ENCODE data around the gene MORN4. TPM values are rescaled to one million over a fixed set of nuclear protein-coding genes. Genes with fewer than 3 reads are reported as not detected.
"Not testable (repeated sequence)": the region's sequence is repeated elsewhere in the genome, so short reads cannot be mapped to it uniquely, and the experiment has no call there.

MORN4 gene
- total RNA-seq, 1 donor from 2014 or later, result 25.9 TPM

DNA sequence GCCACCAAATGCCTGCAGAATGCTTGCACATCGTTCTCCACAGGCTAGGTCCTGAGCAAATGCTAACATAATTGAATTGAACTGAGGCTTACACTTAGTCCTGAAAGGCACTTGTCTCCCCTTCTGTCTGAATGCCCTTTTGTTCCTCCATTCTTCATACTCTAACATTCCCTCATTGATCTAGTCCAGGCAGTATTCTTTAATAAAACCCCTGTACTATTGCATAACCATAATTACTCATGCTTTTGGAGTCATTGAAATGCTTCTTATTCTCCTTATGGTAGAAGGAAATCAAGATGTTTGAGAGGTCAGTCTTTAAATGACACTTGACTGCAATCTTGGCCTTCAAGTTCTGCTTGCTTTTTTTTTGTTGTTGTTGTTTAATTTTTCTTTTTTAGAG, 14.3 kb upstream of the MORN4 start:
- TF ChIP-seq, protein P1, sequence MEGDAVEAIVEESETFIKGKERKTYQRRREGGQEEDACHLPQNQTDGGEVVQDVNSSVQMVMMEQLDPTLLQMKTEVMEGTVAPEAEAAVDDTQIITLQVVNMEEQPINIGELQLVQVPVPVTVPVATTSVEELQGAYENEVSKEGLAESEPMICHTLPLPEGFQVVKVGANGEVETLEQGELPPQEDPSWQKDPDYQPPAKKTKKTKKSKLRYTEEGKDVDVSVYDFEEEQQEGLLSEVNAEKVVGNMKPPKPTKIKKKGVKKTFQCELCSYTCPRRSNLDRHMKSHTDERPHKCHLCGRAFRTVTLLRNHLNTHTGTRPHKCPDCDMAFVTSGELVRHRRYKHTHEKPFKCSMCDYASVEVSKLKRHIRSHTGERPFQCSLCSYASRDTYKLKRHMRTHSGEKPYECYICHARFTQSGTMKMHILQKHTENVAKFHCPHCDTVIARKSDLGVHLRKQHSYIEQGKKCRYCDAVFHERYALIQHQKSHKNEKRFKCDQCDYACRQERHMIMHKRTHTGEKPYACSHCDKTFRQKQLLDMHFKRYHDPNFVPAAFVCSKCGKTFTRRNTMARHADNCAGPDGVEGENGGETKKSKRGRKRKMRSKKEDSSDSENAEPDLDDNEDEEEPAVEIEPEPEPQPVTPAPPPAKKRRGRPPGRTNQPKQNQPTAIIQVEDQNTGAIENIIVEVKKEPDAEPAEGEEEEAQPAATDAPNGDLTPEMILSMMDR (conservative IDR thresholded peaks at IDR 0.05), result no peak
- no peaks in the 10 kb centered on the region for H3K27me3 Mint-ChIP-seq (ENCODE audit: low read depth)
- no peaks in the 10 kb centered on the region for H3K9me3 Mint-ChIP-seq
- H3K4me1 Mint-ChIP-seq, result peaks cover 27% of the 10 kb centered on the region
- no peak for DNase-seq (ENCODE audit: low read depth, low spot score)
- H3K4me3 Mint-ChIP-seq, result no peak overlapping the region
- H3K36me3 Mint-ChIP-seq (ENCODE audit: low read depth), result peaks cover 5% of the 10 kb centered on the region
- H3K27ac Mint-ChIP-seq (ENCODE audit: unreplicated experiment), result no peak overlapping the region

DNA sequence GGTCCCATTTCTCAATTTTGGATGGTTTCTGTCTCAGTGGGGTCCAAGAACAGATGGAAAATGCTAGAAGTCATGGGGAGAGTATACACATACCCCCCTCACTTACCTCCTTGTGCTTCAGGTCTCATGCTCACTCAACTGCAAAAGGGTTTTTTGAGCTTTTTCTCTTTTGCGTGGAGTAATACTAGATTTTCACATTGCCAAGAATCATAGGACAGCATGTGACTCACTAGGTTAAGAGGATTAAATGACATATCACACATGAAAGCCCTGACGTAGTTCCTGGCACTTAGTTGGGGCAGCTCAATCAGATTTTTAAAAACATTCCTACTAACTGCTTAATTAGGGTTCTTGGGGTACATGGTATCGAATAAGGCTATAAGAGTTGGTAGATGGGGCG, 11.6 kb upstream of the MORN4 start:
- Mint-ChIP-seq H3K9me3 (no peaks in the 10 kb centered on the region), H3K4me3 (peak overlapping the region; percentile 31), H3K27ac (ENCODE audit: unreplicated experiment) (no peak overlapping the region), H3K4me1 (peaks cover 43% of the 10 kb centered on the region), H3K36me3 (ENCODE audit: low read depth) (peaks cover 5% of the 10 kb centered on the region), H3K27me3 (ENCODE audit: low read depth) (peaks cover 2% of the 10 kb centered on the region)
- TF ChIP-seq, protein P1 (conservative IDR thresholded peaks at IDR 0.05), result no peak
- DNase-seq (ENCODE audit: low read depth, low spot score), result no peak

DNA sequence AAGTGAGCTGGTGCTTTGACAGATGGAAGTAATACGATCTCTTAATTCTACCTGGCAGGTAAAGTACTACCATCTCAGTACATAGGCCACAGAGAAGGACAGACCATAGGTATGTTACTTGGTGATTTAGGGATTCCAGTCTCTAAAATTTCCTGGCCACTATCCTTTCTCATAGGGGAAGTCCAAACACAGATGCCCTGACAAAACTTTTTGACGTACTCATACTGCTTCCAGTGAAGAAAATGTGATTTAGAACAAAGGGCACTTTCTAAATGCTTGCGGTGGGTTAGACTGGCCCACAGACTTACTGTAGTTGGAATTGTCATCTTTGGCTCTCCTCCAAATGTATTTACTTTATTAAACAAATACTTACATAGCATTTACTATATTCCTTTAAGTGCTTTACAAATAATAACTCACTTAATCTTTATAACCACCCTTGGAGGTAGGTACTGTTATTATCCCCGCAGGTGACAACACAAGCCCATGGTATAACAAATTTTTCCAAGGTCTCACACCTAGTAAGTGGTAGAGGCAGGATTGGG, 10.2 kb upstream of the MORN4 start:
- Mint-ChIP-seq H3K36me3 (ENCODE audit: low read depth) (peaks cover 5% of the 10 kb centered on the region), H3K27me3 (ENCODE audit: low read depth) (peaks cover 2% of the 10 kb centered on the region), H3K4me1 (peaks cover 35% of the 10 kb centered on the region), H3K4me3 (peak overlapping the region; percentile 97), H3K9me3 (no peaks in the 10 kb centered on the region), H3K27ac (ENCODE audit: unreplicated experiment) (no peak overlapping the region)
- TF ChIP-seq, protein P1 (conservative IDR thresholded peaks at IDR 0.05), result no peak
- DNase-seq (ENCODE audit: low read depth, low spot score), result no peak

DNA sequence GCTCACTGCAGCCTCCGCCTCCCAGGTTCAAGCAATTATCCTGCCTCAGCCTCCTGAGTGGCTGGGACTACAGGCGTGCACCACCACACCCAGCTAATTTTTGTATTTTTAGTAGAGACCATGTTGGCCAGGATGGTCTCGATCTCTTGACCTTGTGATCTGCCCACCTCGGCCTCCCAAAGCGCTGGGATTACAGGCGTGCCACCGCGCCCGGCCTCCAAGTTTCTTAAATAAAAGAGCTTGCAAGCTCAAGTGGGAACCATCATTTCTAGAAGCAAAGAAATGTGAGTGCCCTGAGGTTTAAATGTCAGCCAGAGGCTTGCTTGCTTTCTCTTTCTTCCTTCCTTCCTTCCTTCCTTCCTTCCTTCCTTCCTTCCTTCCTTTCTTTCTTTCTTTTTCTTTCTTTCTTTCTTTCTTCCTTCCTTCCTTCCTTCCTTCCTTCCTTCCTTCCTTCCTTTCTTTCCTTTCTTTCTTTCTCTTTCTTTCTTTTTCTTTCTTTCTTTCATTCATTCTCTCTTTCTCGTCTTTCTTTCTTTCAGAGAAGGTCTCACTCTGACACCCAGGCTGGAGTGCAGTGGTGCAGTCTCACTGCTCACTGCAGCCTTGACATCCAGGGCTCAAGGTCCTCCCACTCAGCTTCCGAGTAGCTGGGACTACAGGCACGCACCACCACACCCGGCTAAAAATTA, 9.3 kb upstream of the MORN4 start:
- not testable (repeated sequence) for H3K9me3 Mint-ChIP-seq; H3K36me3 Mint-ChIP-seq (ENCODE audit: low read depth); H3K27ac Mint-ChIP-seq (ENCODE audit: unreplicated experiment); H3K27me3 Mint-ChIP-seq (ENCODE audit: low read depth); DNase-seq (ENCODE audit: low read depth, low spot score)
- Mint-ChIP-seq H3K4me1 (peaks cover 31% of the 10 kb centered on the region), H3K4me3 (peak overlapping the region; percentile 97)

DNA sequence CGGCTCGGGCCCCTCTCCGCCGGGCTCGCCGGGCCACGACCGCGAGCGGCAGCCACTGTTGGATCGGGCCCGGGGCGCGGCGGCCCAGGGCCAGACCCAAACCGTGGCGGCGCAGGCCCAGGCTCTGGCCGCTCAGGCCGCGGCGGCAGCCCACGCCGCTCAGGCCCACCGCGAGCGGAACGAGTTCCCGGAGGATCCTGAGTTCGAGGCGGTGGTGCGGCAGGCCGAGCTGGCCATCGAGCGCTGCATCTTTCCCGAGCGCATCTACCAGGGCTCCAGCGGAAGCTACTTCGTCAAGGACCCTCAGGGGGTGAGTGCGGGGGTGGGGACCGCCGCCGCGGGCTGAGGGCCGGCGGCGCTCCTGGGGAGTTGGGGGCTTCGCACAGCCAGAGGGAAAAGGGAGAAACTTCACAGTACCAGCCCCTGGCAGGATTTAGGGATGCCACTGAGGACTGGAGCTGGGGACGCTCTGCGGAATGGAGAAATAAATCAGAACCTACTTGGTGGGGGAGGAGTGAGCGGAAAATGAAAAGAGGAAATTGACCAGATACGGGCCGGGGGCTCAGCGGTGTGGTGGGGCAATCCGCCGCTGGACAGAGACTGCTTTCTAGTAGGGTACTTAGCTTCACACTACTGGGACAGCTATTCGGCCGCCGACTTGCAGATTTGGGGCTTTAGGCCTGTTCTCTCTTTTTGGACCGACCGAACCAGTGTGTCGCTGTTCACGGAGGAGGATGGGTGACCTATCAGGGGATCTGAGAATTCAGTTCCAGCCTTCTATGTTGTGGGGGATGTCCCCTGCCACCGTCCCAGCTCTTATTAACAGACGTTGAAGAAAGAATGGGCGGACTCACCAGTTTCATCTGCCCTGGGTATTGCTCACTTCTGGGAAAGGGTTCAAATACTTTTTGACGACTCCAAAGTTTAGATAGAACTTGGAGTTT, 7.8 kb upstream of the MORN4 start:
- TF ChIP-seq, protein P1 (conservative IDR thresholded peaks at IDR 0.05), result no peak
- Mint-ChIP-seq H3K9me3 (no peaks in the 10 kb centered on the region), H3K4me3 (peak overlapping the region; percentile 97), H3K4me1 (peaks cover 26% of the 10 kb centered on the region), H3K27ac (ENCODE audit: unreplicated experiment) (peak overlapping the region; percentile 90), H3K27me3 (ENCODE audit: low read depth) (peaks cover 2% of the 10 kb centered on the region), H3K36me3 (ENCODE audit: low read depth) (peaks cover 3% of the 10 kb centered on the region)
- no peak for DNase-seq (ENCODE audit: low read depth, low spot score)
